Stimulated activated CD8-positive, alpha-beta memory T cell treated with anti-CD3 and anti-CD28 coated beads, Interleukin-4, amount 100 ng/mL, for 24 hours (primary cell): Measurements from ENCODE around the gene ULK1.
A peak's percentile ranks its signal among the peaks of the same experiment; 100 is the strongest.

ENCODE experiments used
- DNase-seq: peaks from one replicate; pipeline ENCODE4 v3.0.0-alpha.2; 2020; ENCODE audit warnings: low read depth

Gene ULK1

DNA sequence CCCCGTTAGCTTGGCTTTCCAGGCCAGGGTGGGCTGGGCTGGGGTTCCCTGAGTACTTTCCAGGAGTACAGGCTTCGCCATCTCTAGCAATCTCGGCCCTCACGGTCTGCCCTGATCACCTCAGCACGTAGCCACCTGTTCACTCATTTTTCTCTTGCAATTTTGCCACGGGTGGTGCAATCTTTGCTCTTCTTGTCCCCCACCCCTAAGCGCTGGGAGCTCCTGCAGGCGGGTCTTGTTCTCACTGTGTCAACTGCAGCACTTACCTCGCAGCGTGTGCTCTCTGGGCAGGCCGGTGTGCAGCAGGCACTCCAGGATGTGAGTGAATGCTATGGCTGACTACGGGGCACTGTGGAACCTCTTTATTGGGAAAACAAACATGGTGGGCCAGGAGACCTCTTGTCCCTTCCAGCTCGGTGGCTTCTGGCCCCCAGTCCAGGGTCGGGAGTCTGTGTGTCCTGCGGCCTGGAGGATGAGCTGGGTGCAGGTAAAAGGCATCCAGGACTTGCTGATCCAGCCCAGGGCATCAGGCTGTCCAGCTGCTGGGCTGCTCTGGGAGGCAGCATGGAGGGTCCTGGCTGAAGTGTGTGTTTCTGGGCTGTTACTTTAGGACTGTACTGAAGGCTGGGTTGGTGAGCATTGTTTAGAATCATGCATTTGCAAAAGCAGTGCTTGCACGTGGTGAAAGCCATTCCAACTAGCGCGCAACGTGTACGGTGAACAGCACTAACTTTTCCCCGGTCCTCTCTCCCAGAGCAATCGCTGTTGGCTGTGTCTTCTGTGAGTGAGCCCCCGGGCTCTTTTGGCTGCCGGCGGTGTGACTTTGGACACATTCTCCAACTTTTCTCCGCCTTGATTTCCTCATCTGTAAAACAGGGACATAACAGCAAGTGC is 1.5 kb upstream of the ULK1 start:
- DNase-seq = no peak

- DNase-seq = no peak
Observed at GRCh38 chr12:131893605-131894312, 663 bp upstream of the ULK1 start.

- DNase-seq = no peak
Observed at GRCh38 chr12:131894981-131895639, 688 bp downstream of the ULK1 start.

DNA sequence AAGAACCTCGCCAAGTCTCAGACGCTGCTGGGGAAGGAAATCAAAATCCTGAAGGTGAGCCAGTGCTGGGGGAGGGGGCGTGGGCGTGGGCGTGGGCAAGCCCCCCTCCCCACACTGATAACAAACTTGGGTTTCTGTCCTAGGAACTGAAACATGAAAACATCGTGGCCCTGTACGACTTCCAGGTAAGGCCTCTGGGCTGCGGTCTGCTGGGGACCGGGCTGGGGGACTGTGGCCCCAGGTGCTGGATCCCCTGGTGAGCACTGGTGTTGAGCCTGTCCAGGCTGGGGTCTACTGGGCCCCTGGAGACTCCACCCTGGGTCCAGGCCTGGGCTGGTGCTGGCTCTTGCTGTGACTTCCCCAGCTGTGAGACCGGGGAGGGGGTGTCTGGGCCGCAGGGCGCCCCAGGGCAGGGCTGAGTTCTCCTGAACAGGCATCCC is 1.2 kb downstream of the ULK1 start:
- DNase-seq = no peak

DNA sequence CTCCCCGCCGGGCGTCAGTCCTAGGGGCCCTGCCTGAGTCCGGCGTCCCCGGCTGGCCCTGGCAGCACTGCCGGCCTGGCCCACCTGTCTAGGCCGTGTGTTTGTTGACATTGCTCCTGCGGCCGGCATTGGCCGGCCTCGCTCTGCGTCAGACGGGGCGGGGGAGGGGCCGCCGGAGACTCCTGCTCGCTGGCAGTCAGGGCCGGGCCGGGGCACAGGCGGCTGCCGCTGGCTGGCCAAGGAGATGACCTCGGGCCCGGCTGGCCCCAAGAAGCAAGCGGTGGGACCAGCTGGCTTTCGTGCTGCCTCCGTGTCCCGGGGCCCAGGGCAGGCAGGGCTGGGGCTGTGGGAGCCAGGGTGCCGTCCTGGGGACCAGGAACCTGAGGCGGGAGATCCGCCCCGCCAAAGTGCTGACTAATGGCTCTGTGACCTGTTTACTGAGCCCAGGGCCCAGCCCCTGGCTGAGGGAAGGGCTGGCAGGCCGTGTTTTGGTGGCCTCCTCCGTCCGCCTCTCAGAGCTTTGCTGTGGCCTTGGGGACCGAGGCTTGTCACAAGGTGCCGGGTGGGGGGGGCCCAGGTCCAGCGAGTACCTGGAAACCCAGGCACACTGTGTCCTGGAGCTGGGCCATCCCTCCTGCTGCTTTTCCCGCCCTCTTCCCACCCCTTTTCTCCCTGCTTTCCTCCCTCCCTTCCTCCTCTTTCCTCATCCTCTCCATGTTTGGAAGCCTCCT is 1.8 kb downstream of the ULK1 start:
- peak; percentile 55 for DNase-seq

- DNase-seq = no peak
Observed at GRCh38 chr12:131896811-131897270, 2.4 kb downstream of the ULK1 start.

DNA sequence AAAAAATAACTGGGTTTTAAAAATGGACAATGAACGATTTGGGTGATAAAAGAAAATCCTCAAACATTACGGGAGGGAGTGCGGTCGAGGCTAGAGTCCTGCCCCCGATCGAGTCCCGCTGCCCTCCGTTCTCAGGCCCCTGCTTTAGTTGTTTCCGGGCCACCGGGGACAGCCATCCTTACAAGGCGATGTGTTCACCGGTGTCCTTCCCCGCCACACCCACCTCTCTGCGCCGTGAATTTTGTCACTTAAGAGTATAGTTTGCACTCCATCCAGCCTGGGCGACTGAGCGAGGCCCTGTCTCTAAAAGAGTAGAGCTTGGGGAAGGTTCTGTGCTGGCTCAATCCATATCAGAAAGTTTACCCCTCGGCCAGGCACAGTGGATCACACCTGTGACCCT is 2.9 kb downstream of the ULK1 start:
- DNase-seq = no peak

DNA sequence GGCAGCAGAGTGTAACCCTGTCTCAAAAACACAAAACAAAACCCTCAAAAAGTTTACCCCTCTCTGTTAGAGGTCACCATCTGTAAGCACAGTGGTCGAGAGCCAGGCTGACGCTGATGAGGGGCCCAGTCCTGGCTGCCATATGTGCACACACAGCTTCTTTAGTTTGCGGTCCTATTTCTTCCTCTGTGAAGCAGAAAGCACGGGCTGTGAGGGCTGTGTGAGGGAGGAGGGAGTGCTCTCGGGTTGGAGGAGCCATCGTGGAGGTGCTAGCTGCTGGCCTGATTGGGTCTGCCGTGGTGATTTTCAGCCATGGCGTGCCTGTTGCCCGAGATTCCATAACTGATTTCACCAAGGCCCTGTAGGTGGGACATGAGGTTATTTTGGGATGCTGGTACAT is 3.5 kb downstream of the ULK1 start:
- DNase-seq = no peak

DNA sequence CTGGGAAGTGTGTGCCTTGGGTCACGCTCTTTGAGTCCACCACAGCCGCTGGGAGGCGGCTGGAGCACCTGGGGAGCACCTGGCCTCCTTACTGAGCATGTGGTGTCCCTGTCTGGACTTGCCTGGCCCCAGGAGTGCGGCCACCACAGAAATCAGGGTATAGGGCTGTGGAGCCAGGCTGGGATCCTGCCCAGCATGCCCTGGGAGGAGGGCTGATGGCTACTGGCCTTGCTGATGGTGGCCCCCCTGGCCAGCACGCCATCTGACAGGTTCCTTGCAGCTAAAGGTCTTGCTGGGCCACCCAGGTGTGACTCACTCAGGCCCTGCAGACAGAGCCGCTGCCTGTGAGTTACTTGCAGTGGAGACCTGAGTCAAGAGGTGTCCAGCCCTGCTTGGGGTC is 6.0 kb downstream of the ULK1 start:
- no peak for DNase-seq

GRCh38 chr12:131901431-131902331 is 7.3 kb downstream of the ULK1 start:
- no peak for DNase-seq

DNA sequence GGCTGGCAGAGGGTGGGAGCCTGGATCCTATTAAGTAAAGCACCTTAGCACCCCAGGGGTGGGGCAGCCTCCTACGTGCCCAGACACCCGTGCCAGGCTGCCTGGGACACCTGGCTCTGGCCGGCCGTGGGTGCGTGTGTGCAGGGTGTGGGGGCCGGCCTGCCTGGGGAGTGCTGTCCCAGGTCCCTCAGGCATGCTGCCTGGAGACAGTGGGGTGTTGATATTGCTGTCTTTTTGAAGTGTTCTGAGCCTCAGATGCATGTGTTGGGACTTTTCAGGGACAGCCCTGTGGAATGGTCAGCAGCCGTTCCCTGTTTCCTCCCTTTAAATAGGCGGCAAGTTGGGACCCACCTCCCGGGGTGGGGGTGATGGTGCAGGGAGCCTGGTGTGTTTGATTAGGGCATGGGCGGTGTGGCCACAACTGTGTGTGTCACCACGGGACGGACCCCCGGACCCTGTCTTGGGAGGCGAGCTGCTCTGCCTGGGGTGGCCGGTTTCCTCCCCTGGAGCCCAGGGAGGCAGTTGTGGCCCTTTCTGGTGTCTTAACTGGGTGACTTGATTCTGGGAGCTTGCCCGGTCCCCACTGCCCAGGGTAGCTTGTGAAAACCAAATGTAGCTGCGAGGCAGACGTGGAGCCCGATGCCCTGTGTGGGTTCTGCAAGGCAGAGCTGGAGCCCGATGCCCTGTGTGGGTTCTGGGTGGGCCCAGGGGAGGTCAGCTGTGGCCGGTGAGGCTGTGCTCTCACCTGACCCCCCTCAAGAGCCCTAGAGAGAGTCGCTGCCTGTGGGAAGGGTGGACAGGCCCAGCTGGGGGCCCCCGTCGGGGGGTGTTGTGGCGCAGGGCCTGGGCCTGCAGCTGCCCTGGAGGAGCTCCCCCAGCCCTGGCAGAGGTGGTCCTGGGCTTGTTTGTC is 8.2 kb downstream of the ULK1 start:
- DNase-seq = no peak

GRCh38 chr12:131903270-131904255 is 9.1 kb downstream of the ULK1 start:
- DNase-seq = no peak

DNA sequence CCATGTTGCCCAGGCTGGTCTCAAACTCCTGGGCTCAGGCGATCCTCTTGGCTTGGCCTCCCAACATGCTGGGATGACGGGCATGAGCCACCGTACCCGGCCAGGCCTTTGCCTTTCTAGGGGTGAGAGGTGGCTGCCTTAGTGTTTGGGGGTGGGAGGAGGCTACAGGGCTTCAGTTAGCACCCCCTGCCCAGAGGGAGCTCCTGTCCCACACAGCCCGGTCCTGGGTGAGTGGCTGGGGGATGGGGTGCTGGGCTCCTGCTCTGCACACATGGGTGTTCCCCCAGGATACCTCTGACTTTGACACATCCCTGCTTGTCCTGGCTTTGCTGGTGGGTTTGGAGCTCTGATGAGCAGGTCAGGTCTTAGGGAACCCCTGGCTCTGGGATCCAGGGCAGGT is 9.9 kb downstream of the ULK1 start:
- no peak for DNase-seq

DNA sequence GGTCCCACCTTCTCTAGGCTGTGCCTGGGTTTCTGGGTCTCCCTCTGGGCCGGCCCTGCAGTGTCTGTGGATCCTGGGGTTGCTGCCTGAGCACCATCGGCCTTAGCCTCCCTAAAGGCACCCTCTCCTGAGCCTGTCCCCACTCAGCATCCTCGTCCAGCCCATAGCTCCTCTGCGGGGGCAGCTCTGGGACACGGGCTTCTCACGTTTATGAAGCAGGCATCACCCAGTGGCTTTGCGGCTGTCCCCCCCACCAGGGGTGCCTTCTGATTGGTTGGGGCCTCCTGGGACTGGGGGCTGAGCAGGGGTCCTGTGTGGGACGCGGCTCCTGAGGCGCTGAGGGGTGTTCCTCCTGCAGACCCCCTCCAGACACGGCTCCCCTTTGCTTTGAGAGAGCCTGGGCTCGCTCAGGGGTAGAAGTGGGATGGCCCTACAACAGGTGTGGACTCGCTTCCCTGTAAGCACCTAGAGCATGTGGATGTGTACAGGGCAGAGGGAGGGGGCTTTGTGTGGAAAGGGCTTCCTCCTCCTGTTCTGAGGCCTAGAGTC is 10.7 kb downstream of the ULK1 start:
- no peak for DNase-seq

DNA sequence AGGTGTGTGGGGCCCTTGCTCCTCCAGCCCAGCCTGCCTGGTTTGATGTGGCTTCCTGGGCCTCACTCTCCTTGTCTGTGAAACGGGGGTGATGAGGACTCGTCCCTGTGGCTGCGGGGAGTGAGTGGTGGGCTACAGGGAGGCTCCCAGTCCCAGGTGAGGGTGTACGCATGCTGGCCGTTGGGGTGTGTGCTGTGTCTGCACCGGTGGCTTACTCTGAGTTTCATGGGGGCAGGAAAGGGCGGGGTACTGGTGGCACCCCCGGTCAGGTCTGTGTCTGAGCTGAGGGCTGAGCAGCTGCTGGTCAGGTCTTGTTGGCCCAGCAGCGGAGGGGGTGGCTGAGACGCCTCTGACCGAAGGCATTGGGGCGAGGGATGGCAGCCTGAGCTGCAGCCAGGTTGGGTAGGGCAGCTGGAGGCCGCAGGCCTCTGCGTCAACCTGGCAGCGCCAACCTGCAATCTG is 11.2 kb downstream of the ULK1 start:
- no peak for DNase-seq

- DNase-seq = no peak
Observed at GRCh38 chr12:131907379-131908091, 13.1 kb downstream of the ULK1 start.
